Activated T-helper 9 cell treated with anti-CD3 and anti-CD28 coated beads, Interleukin-2, amount 50 U/mL, for 16 hours (primary cell): Measurements from ENCODE around the gene LRRK1.
"Not testable (repeated sequence)": the region's sequence is repeated elsewhere in the genome, so short reads cannot be mapped to it uniquely, and the experiment has no call there.

ENCODE experiments used
- DNase-seq: peaks from one replicate; pipeline ENCODE4 v3.0.0-alpha.2; 2020; ENCODE audit warnings: low read depth

LRRK1 gene

GRCh38 chr15:101069654-101069973 is 150.5 kb downstream of the LRRK1 start:
- no peak for DNase-seq

DNA sequence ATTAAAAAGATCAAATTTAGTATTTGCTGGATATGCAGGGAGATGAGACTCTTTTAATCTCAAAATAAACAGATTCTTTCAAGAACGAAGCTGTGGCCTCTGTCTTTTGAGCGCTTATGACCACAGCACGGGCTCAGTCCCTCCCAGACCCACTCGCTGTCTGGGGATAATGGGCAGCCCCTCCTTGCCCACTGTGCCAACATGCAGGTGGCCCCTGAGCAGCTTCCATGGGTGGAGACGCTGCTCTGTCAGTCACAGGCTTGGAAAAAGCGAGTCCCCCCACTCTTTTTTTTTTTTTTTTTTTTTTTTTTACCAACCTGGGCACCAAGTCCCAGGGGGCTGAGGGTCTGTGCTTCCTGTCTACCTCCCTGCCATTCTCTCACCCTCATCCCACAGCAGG is 150.9 kb downstream of the LRRK1 start:
- DNase-seq, result no peak

DNA sequence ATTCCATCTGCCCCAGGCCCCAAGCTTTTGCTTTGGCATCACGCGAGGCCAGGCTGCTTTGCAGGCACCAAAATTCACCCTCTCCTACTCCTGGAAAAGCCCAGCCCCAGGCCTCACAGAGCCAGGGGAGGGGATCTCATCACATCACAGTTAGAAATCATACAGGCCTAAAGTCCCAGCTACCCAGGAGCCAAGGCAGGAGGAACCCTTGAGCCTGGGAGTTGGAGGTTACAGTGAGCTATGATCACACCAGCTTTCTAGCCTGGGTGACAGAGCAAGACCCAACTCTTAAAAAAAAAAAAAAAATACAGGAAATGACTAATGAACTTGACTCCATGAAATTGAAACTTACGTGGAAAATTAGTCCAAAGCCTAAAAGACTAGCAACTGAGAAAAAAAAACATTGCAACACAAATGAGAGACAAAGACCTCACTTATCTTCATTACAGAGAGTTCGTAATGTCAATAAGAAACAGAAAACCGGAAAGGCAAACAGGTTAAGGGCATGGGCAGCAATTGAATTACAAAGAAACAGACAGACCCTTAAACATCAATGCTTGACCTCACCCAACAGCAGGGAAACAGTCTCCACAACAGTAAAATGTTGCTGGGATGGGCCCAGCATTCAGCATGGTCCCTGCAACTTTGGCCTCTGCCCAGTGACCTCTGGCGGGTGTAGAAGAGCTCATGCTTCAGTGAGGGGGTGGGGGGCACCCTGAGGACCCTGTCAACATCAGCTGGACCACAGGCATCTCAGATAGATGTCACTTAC is 151.5 kb downstream of the LRRK1 start:
- no peak for DNase-seq

- DNase-seq, result no peak
Measured at GRCh38 chr15:101071651-101072050, 152.5 kb downstream of the LRRK1 start.

GRCh38 chr15:101072235-101072634 is 153.1 kb downstream of the LRRK1 start:
- not testable (repeated sequence) for DNase-seq

- DNase-seq, result not testable (repeated sequence)
Measured at GRCh38 chr15:101077806-101078668, 158.9 kb downstream of the LRRK1 start.

GRCh38 chr15:101078669-101079323 is 159.6 kb downstream of the LRRK1 start:
- DNase-seq, result no peak

DNA sequence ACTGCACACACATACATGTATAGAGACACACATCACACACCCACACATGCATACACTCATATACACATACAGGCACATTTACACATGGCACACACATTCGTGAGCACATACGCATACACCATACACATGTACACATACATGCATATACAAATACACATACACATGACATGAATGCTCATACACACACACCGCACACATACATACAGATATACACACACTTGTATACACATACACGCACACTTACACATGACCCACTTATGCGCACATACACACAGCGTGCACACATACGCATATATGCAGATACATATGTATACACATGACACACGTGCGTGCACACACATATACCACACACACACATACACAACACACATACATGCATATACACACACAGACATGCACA is 162.7 kb downstream of the LRRK1 start:
- DNase-seq, result no peak

GRCh38 chr15:101083336-101084045 is 164.3 kb downstream of the LRRK1 start:
- DNase-seq, result no peak

- DNase-seq, result no peak
Measured at GRCh38 chr15:101084801-101085200, 165.6 kb downstream of the LRRK1 start.

DNA sequence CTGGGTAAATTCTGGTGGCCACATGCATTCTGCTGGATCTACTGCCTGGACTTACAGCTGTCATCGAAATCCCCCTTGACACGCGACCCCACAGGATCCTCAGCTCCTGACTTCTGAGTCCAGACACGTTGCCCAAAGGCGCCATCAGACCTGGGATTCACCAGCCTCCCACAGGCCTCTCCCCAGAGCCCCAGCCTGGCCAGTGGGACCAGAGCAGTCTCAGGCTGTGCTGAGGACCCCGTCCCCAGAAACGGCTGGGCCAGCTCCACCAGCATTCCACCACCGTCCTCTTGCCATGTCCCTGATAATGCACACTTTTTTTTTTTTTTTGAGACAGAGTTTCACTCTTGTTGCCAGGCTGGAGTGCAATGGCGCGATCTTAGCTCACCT is 166.1 kb downstream of the LRRK1 start:
- no peak for DNase-seq

- DNase-seq, result no peak
Measured at GRCh38 chr15:101086394-101087171, 167.4 kb downstream of the LRRK1 start.

GRCh38 chr15:101087172-101087769 is 168.1 kb downstream of the LRRK1 start:
- DNase-seq, result no peak

DNA sequence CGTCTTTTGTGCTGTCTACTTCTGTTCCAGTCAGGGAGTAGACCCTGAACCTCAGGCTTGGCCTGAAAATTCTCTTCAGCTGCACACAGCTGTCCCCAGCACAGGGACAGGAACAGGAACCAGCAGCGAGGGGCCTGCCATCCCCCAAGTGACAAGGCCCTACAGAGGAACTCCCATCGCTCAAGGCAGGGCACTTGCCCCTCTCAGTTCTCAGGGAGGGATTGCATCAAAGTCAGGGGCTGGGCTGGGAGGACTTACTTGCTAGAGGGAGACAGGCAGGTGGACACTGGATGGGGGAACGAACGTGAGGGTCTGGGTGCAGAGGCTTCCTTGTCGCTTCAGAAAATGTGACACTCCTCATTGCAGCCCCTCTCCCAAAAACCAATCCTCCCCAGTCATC is 169.1 kb downstream of the LRRK1 start:
- DNase-seq, result no peak

- DNase-seq, result peak; percentile 71
Measured at GRCh38 chr15:101088788-101089578, 169.8 kb downstream of the LRRK1 start.

DNA sequence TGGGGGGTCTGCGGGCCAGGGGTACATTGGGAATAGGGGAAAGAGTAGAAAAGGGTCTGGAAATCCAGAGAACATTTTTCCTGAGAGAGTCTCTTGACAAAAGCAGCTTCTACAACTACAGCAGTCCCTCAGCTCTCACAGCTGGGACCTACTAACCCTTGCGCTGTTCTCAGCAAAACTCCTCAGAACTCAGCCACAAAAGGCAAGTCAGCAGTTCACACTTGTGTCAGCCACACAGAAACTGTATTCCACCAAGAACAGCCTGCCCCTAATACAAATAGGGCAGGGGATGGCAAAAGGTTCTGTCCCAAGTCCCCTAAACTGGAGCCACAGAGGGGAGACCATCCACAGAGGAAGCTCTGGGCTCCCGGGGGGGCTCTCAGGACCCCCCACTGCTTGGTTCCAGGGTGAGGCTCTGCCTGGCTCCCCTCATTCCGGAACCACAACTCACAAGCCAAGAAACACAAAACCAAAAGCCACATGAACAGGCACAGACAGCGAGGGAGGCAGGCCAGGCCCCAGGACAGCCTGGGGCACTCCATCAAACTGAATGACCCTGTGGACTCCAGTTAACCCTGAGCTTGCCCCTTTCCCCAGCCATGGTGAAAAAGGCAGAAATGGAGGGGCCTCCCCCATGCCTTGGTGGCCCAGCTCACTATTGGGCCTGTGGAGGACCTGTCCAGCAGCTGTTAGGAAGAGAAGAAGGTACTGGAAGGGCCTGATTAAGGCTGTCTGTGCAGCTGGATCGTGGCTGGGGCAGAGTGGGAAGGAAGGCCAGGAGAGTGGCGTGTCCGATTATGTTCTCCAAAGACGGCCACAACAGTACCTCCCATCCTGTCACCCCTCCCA is 170.6 kb downstream of the LRRK1 start:
- no peak for DNase-seq

- no peak for DNase-seq
Measured at GRCh38 chr15:101090428-101090790, 171.3 kb downstream of the LRRK1 start.

GRCh38 chr15:101091080-101092017 is 172.2 kb downstream of the LRRK1 start:
- DNase-seq, result no peak
